ENCODE results near the gene TRAK2.
A peak's percentile ranks its signal among the peaks of the same experiment; 100 is the strongest.

Gene TRAK2

DNA sequence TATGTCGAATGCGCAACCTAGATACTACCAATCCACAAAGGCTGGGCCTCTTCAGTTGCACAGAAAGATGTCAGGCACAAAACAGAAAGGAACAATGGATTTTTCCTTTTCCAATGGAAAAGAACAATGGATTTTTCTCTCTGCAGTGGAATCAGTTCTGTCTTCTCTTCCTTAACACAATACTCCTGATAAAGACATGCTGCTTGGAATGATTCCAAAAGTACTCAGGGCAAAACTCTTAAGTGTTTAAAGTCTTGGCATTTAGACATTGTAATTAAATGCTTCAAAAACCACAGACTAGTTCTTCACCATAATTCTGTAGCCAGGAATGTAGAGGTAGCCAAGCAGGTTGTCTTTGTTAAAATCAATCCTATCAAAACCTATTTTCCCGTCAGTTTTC, 47.4 kb downstream of the TRAK2 start:
- no peak overlapping the region for H4K8ac ChIP-seq (ENCODE audit: low read depth, low read length)
- no peaks in the 10 kb centered on the region for H3K36me3 ChIP-seq (ENCODE audit: control insufficient read depth, insufficient read depth, low read length)
- H3K79me2 ChIP-seq (ENCODE audit: control insufficient read depth, insufficient read depth, low read length): no peaks in the 10 kb centered on the region
- H3K18ac ChIP-seq (ENCODE audit: low read length): no peak overlapping the region
- no peak overlapping the region for H3K56ac ChIP-seq (ENCODE audit: low read length)
- H4K5ac ChIP-seq (ENCODE audit: low read length): no peak overlapping the region
- H3K9ac ChIP-seq (ENCODE audit: low read length): no peak overlapping the region
- H3K23ac ChIP-seq (ENCODE audit: low read length): no peak overlapping the region
- no peak overlapping the region for H3K27ac ChIP-seq (ENCODE audit: low read depth, low read length)
- H2BK120ac ChIP-seq (ENCODE audit: low read depth, low read length): no peak overlapping the region
- no peak overlapping the region for H3K4ac ChIP-seq (ENCODE audit: low read depth, low read length)
- no peak overlapping the region for H2AK5ac ChIP-seq (ENCODE audit: low read length)
- no peak overlapping the region for H3K4me2 ChIP-seq (ENCODE audit: low read length)
- no CpG with 5 or more reads among the region's 3 CpGs for whole genome bisulfite sequencing (ENCODE audit: extremely low coverage, insufficient coverage, low lambda C conversion rate)
- DNase-seq: peak; percentile 11
- no peak overlapping the region for H2BK5ac ChIP-seq (ENCODE audit: low read length)
- H3K27me3 ChIP-seq (ENCODE audit: insufficient read depth, low read length, poor library complexity): no peaks in the 10 kb centered on the region
- no peak overlapping the region for H2BK15ac ChIP-seq (replicated peaks; ENCODE audit: low read depth)
- H3K4me1 ChIP-seq (ENCODE audit: control insufficient read depth, low read depth, low read length): no peaks in the 10 kb centered on the region
- H3K4me3 ChIP-seq (ENCODE audit: low read length): no peak overlapping the region
- no peaks in the 10 kb centered on the region for H3K79me1 ChIP-seq (ENCODE audit: low read length)

DNA sequence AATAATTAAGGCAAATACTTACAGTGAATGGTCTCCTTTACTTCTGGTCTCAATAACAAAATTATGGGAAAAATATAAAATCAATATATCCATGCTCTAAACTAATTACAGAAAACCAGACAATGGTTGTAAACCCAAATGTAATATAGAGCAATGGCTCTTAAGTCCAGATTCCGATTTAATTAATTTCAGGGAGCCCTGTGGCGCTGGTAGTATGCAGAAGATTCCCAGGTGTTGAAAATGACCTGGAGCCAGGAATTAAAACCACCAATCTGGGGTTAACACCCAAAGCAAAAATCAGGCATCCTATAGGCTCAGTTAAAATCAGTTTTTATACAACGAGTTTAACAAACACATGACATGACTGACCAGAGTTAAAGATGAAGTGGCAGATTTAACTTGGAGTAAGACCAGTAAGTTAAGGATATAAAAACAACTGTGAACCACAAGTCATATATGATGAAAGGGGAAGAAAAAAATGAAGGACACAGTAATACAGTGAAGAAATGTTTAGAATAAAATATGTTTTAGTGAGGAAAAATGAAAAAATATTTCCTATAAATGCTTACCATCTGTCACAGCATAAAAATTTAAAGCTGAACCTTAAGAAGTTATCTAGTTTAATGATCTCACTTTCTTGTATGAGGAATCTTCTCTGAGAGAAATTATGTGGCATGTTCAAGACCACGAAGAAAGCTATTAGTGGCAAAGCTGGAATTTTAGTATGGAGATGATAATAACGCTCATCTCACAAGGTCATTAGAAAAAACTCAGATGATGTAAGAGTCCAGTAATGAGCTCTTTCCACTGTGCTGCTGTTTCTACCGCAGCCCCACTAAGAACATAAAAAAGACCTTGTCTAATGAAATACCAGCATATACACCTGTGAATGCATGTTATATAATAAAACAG, 48.4 kb downstream of the TRAK2 start:
- no peak overlapping the region for H4K5ac ChIP-seq (ENCODE audit: low read length)
- H3K79me2 ChIP-seq (ENCODE audit: control insufficient read depth, insufficient read depth, low read length): no peaks in the 10 kb centered on the region
- DNase-seq: no peak
- H3K36me3 ChIP-seq (ENCODE audit: control insufficient read depth, insufficient read depth, low read length): no peaks in the 10 kb centered on the region
- H3K27me3 ChIP-seq (ENCODE audit: insufficient read depth, low read length, poor library complexity): no peaks in the 10 kb centered on the region
- no peak overlapping the region for H4K8ac ChIP-seq (ENCODE audit: low read depth, low read length)
- no peak overlapping the region for H3K4me3 ChIP-seq (ENCODE audit: low read length)
- no peak overlapping the region for H3K23ac ChIP-seq (ENCODE audit: low read length)
- no peaks in the 10 kb centered on the region for H3K79me1 ChIP-seq (ENCODE audit: low read length)
- H3K4ac ChIP-seq (ENCODE audit: low read depth, low read length): no peak overlapping the region
- no peak overlapping the region for H3K56ac ChIP-seq (ENCODE audit: low read length)
- no peaks in the 10 kb centered on the region for H3K4me1 ChIP-seq (ENCODE audit: control insufficient read depth, low read depth, low read length)
- H3K9ac ChIP-seq (ENCODE audit: low read length): no peak overlapping the region
- H3K27ac ChIP-seq (ENCODE audit: low read depth, low read length): no peak overlapping the region
- no CpG with 5 or more reads among the region's 6 CpGs for WGBS (ENCODE audit: extremely low coverage, insufficient coverage, low lambda C conversion rate)
- H2BK5ac ChIP-seq (ENCODE audit: low read length): no peak overlapping the region
- no peak overlapping the region for H3K18ac ChIP-seq (ENCODE audit: low read length)
- no peak overlapping the region for H2BK15ac ChIP-seq (replicated peaks; ENCODE audit: low read depth)
- H2BK120ac ChIP-seq (ENCODE audit: low read depth, low read length): no peak overlapping the region
- no peak overlapping the region for H3K4me2 ChIP-seq (ENCODE audit: low read length)
- H2AK5ac ChIP-seq (ENCODE audit: low read length): no peak overlapping the region

DNA sequence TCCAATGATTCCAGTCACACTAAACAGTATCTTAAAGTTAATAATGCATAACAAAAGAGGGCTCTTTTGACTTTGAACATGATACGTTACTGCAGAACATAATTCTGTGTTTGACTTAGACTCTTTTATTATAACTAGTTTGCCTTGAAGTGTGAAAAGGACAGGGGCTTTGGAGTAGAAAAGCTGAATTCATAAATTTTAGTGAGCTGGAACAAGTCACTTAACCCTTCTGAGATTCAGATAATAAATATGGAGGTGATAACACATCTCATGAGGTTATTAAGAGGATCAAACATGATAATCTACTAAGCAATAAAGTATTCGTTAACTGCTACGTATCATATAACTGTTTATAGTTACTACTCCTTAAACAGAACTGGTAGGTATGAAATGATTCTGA, 49.4 kb downstream of the TRAK2 start:
- H3K36me3 ChIP-seq (ENCODE audit: control insufficient read depth, insufficient read depth, low read length): no peaks in the 10 kb centered on the region
- no peak overlapping the region for H3K4ac ChIP-seq (ENCODE audit: low read depth, low read length)
- no peak overlapping the region for H3K18ac ChIP-seq (ENCODE audit: low read length)
- H4K8ac ChIP-seq (ENCODE audit: low read depth, low read length): no peak overlapping the region
- H2BK5ac ChIP-seq (ENCODE audit: low read length): no peak overlapping the region
- no peaks in the 10 kb centered on the region for H3K27me3 ChIP-seq (ENCODE audit: insufficient read depth, low read length, poor library complexity)
- H3K4me1 ChIP-seq (ENCODE audit: control insufficient read depth, low read depth, low read length): no peaks in the 10 kb centered on the region
- DNase-seq: no peak
- H3K9ac ChIP-seq (ENCODE audit: low read length): no peak overlapping the region
- no peak overlapping the region for H2AK5ac ChIP-seq (ENCODE audit: low read length)
- no peaks in the 10 kb centered on the region for H3K79me1 ChIP-seq (ENCODE audit: low read length)
- H3K23ac ChIP-seq (ENCODE audit: low read length): no peak overlapping the region
- H3K4me3 ChIP-seq (ENCODE audit: low read length): no peak overlapping the region
- no peak overlapping the region for H3K56ac ChIP-seq (ENCODE audit: low read length)
- WGBS (ENCODE audit: extremely low coverage, insufficient coverage, low lambda C conversion rate): no CpG with 5 or more reads among the region's 3 CpGs
- H4K5ac ChIP-seq (ENCODE audit: low read length): no peak overlapping the region
- H3K27ac ChIP-seq (ENCODE audit: low read depth, low read length): no peak overlapping the region
- H3K79me2 ChIP-seq (ENCODE audit: control insufficient read depth, insufficient read depth, low read length): no peaks in the 10 kb centered on the region
- no peak overlapping the region for H3K4me2 ChIP-seq (ENCODE audit: low read length)
- H2BK120ac ChIP-seq (ENCODE audit: low read depth, low read length): no peak overlapping the region
- no peak overlapping the region for H2BK15ac ChIP-seq (replicated peaks; ENCODE audit: low read depth)

DNA sequence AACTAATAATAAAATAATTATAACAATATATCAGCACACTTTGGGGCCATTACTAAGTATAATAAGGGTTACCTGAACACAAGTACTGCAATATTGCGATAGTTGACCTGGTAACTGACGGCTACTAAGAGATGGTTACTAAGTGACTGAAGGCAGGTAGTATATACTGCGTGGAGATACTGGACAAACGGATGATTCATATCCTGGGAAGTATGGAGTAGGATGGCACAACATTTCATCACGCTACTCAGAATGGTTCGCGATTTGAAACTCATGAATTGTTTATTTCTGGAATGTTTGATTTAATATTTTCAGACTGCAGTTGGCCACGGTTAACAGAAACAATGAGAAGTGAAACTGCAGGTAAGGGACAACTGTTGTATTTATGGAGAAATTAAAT, 54.7 kb downstream of the TRAK2 start:
- WGBS (ENCODE audit: extremely low coverage, insufficient coverage, low lambda C conversion rate): no CpG with 5 or more reads among the region's 8 CpGs
- Histone ChIP-seq H2AK5ac (ENCODE audit: low read length) (no peak overlapping the region), H3K36me3 (ENCODE audit: control insufficient read depth, insufficient read depth, low read length) (no peaks in the 10 kb centered on the region), H2BK120ac (ENCODE audit: low read depth, low read length) (no peak overlapping the region), H3K79me2 (ENCODE audit: control insufficient read depth, insufficient read depth, low read length) (no peaks in the 10 kb centered on the region), H4K8ac (ENCODE audit: low read depth, low read length) (no peak overlapping the region), H3K56ac (ENCODE audit: low read length) (no peak overlapping the region), H4K5ac (ENCODE audit: low read length) (no peak overlapping the region), H3K27me3 (ENCODE audit: insufficient read depth, low read length, poor library complexity) (no peaks in the 10 kb centered on the region), H3K79me1 (ENCODE audit: low read length) (no peaks in the 10 kb centered on the region), H3K4me2 (ENCODE audit: low read length) (no peak overlapping the region), H3K4ac (ENCODE audit: low read depth, low read length) (no peak overlapping the region), H2BK15ac (replicated peaks; ENCODE audit: low read depth) (no peak overlapping the region), H3K4me3 (ENCODE audit: low read length) (no peak overlapping the region), H3K9ac (ENCODE audit: low read length) (no peak overlapping the region), H3K4me1 (ENCODE audit: control insufficient read depth, low read depth, low read length) (no peaks in the 10 kb centered on the region), H2BK5ac (ENCODE audit: low read length) (no peak overlapping the region), H3K18ac (ENCODE audit: low read length) (no peak overlapping the region), H3K27ac (ENCODE audit: low read depth, low read length) (no peak overlapping the region), H3K23ac (ENCODE audit: low read length) (no peak overlapping the region)
- DNase-seq: no peak

DNA sequence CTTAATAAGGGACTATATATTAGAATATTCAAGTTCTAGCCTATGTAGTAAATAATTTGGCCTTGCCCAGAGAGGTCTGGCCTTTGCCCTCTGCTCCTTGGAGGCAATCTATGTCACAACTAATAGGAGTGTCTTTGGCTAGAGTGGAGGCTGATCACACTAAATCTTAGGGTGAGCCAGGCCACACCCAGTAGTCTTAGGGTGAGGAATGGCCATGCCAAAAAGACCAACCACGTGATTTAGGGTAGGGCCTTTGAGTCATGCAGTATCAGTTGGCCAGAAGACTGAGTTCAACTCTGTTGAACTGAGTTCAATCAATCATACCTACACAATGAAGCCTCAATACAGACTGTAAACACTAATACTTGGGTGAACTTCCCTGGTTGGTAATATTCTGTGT, 68.1 kb downstream of the TRAK2 start:
- no peak overlapping the region for H2BK15ac ChIP-seq (replicated peaks; ENCODE audit: low read depth)
- no peak overlapping the region for H3K4me2 ChIP-seq (ENCODE audit: low read length)
- no peak overlapping the region for H3K4ac ChIP-seq (ENCODE audit: low read depth, low read length)
- H3K79me1 ChIP-seq (ENCODE audit: low read length): no peaks in the 10 kb centered on the region
- no peak overlapping the region for H3K23ac ChIP-seq (ENCODE audit: low read length)
- H4K8ac ChIP-seq (ENCODE audit: low read depth, low read length): no peak overlapping the region
- no peak overlapping the region for H2BK120ac ChIP-seq (ENCODE audit: low read depth, low read length)
- no peaks in the 10 kb centered on the region for H3K79me2 ChIP-seq (ENCODE audit: control insufficient read depth, insufficient read depth, low read length)
- H3K36me3 ChIP-seq (ENCODE audit: control insufficient read depth, insufficient read depth, low read length): peaks cover 7% of the 10 kb centered on the region
- H3K4me3 ChIP-seq (ENCODE audit: low read length): no peak overlapping the region
- H3K27ac ChIP-seq (ENCODE audit: low read depth, low read length): no peak overlapping the region
- H3K4me1 ChIP-seq (ENCODE audit: control insufficient read depth, low read depth, low read length): no peaks in the 10 kb centered on the region
- H4K5ac ChIP-seq (ENCODE audit: low read length): no peak overlapping the region
- no CpG with 5 or more reads among the region's 1 CpG for WGBS (ENCODE audit: extremely low coverage, insufficient coverage, low lambda C conversion rate)
- no peaks in the 10 kb centered on the region for H3K27me3 ChIP-seq (ENCODE audit: insufficient read depth, low read length, poor library complexity)
- no peak overlapping the region for H3K9ac ChIP-seq (ENCODE audit: low read length)
- no peak overlapping the region for H2AK5ac ChIP-seq (ENCODE audit: low read length)
- H3K18ac ChIP-seq (ENCODE audit: low read length): no peak overlapping the region
- no peak for DNase-seq
- no peak overlapping the region for H2BK5ac ChIP-seq (ENCODE audit: low read length)
- H3K56ac ChIP-seq (ENCODE audit: low read length): no peak overlapping the region
